Esophagus squamous epithelium (tissue), 5 donors: ENCODE results near the gene THBS4. TPM values are rescaled to one million over a fixed set of nuclear protein-coding genes. Genes with fewer than 3 reads are reported as not detected.

ENCODE experiments used
- DNase-seq: peaks from one replicate; lab custom pipeline; 2025; lab: John Stamatoyannopoulos, UW
- H3K27ac ChIP-seq, 4 donors: fragments of 200-600 bp; sonication (generic); one replicate each; pipeline ENCODE4 v1.5.1; 2016 to 2019; ENCODE audit warnings: mild to moderate bottlenecking in 1 of 4
- H3K27me3 ChIP-seq, 4 donors: fragments of 200-600 bp; sonication (generic); 1 replicate in 3 of 4; 2 replicates in 1 of 4; pipeline versions ENCODE4 v1.5.1 to v1.6.0; 2017 to 2021; ENCODE audit warnings: antibody characterized with exemption in 1 of 4
- H3K36me3 ChIP-seq, 3 donors: fragments of 200-600 bp; sonication (generic); one replicate each; pipeline ENCODE4 v1.5.1; 2016 to 2019
- H3K4me1 ChIP-seq, 3 donors: fragments of 200-600 bp; sonication (generic); one replicate each; pipeline ENCODE4 v1.5.1; 2017 to 2019
- H3K4me3 ChIP-seq, 4 donors: fragments of 200-600 bp; sonication (generic); 1 replicate in 3 of 4; 2 replicates in 1 of 4; pipeline ENCODE4 v1.5.1; 2016 to 2019; ENCODE audit warnings: mild to moderate bottlenecking in 2 of 4, moderate library complexity in 1 of 4
- H3K9me3 ChIP-seq, 3 donors: fragments of 200-600 bp; sonication (generic); one replicate each; pipeline ENCODE4 v1.5.1; 2016 to 2019
- POLR2A ChIP-seq, 4 donors: fragments of 450-650 bp; IDR thresholded peaks; one replicate each; pipeline ENCODE4 v1.6.1; 2017; ENCODE audit warnings: antibody characterized with exemption in 4 of 4, mild to moderate bottlenecking in 4 of 4, moderate library complexity in 3 of 4
- WGBS, 2 donors: methylation state at CpG; one replicate each; pipeline ENCODE4 v1.1.5; 2018; 5-methylcytosine and 5-hydroxymethylcytosine counted together
- intact Hi-C: fragments of 100-400 bp; cut with DNase I; formaldehyde crosslinking; loops from one replicate; pipeline ENCODE4 v1.15.0; 2022
- total RNA-seq, 4 donors: library from RNA; depleted of rRNA; stranded (reverse); fragments of >200 nt; gene quantifications; one replicate each; pipeline ENCODE4 v1.1.0, GENCODE V29; 2016
- TF ChIP-seq, protein P1 (sequence below), 6 experiments: fragments of 450-650 bp in 4 of 6; fragments of 200-600 bp in 2 of 6; sonication (generic) in 2 of 6; IDR thresholded peaks; one replicate each; pipeline ENCODE4 v1.5.1; 2016 to 2019; ENCODE audit warnings: antibody characterized with exemption in 6 of 6, mild to moderate bottlenecking in 4 of 6, moderate library complexity in 4 of 6
- donor health status: DM: yes; HTN: yes; CAD: no.

THBS4 gene
- total RNA-seq, 4 donors from 2014 or later = 0.44 to 4.7 (median 1.7) TPM

DNA sequence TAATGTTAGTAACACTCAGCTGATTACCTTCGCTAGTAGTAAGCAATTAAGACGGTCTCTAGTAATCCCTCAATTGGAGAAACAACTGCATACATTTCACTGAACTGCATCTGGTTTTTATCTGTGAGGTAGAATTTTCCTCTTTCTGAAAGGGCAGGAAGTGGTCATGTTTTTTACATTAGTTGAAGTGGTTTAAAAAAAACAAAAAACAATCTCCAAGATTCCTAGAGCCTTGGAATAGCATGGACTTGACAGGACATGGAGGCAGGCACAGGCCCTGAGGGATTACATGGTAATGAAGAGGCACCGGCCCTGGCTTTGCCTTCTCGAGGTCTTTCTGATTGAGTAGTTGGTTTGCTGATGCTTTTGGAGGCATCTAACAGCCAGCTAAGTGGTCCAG lies 25.8 kb downstream of the THBS4 start:
- Histone ChIP-seq H3K27me3 (no peaks in the 10 kb centered on the region), H3K9me3 (no peaks in the 10 kb centered on the region), H3K4me3 (no peak overlapping the region), H3K36me3 (no peaks in the 10 kb centered on the region), H3K27ac (no peak overlapping the region), H3K4me1 (peaks cover 0 to 2% (median 0%) of the 10 kb centered on the region in 3 donors)
- intact Hi-C loops = no loop called here
- no peak for TF ChIP-seq POLR2A (IDR thresholded peaks at IDR 0.05)
- TF ChIP-seq, protein P1, sequence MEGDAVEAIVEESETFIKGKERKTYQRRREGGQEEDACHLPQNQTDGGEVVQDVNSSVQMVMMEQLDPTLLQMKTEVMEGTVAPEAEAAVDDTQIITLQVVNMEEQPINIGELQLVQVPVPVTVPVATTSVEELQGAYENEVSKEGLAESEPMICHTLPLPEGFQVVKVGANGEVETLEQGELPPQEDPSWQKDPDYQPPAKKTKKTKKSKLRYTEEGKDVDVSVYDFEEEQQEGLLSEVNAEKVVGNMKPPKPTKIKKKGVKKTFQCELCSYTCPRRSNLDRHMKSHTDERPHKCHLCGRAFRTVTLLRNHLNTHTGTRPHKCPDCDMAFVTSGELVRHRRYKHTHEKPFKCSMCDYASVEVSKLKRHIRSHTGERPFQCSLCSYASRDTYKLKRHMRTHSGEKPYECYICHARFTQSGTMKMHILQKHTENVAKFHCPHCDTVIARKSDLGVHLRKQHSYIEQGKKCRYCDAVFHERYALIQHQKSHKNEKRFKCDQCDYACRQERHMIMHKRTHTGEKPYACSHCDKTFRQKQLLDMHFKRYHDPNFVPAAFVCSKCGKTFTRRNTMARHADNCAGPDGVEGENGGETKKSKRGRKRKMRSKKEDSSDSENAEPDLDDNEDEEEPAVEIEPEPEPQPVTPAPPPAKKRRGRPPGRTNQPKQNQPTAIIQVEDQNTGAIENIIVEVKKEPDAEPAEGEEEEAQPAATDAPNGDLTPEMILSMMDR (IDR thresholded peaks at IDR 0.05) = no peak
- no peak for DNase-seq
- WGBS, 2 donors = 73 to 76% methylated on average over 4 of the region's 4 CpGs

DNA sequence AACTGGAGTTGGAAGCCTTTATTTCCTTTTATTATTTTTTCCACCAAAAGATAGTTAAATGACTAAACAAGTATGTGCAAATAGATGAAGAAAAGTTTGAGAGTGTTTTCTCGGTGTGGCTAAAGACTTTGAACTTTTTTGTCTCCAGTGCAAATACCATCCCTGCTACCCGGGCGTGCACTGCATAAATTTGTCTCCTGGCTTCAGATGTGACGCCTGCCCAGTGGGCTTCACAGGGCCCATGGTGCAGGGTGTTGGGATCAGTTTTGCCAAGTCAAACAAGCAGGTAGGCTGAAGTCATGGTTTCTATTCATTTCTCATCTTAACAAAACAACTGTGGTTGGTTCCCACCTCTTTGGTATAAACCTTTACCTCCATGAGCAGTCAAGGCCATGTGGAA lies 26.4 kb downstream of the THBS4 start:
- 94 to 97% methylated on average over 4 of the region's 4 CpGs for WGBS, 2 donors
- Histone ChIP-seq H3K27me3 (no peaks in the 10 kb centered on the region), H3K9me3 (no peaks in the 10 kb centered on the region), H3K27ac (no peak overlapping the region), H3K36me3 (no peaks in the 10 kb centered on the region), H3K4me1 (no peaks in the 10 kb centered on the region), H3K4me3 (no peak overlapping the region)
- TF ChIP-seq POLR2A (IDR thresholded peaks at IDR 0.05) = no peak
- TF ChIP-seq, protein P1 (IDR thresholded peaks at IDR 0.05) = no peak
- DNase-seq = no peak
- intact Hi-C loops = no loop called here

DNA sequence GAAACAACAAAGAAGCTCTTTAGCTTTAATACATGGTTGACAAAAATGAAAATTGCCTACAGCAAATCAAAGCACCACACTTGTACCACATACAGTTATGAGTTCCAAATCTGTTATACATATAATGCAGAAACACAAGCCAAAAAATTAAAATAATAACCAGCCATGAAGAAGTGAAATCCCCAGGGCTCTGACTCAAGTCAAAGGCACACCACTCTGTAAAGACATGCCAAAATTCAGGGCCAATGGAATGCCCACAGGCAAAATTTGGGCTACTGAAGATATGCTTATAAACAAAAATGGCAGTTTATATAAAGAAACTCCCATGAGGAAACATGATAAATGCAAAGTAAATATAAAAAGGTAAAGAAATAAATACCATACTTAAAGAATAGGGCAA lies 29.0 kb downstream of the THBS4 start:
- intact Hi-C loops = no loop called here
- H3K4me1 ChIP-seq = no peaks in the 10 kb centered on the region

DNA sequence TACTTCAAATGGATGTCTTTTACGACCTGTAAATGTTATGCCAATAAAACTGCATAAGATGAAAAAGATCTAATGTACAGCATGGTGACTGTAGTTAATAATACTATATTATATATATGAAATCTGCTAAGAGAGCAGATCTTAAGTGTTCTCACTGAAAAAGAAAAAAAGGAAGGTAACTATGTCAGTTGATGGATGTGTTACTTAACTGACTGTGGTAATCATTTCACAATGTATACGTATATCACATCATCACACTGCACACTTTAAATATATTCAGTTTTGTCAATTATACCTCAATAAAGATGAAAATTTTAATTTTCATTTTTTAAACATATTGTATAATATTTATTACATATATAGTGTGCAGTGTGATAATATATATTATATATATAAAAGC lies 31.9 kb downstream of the THBS4 start:
- WGBS, 2 donors = 77 to 79% methylated on average over 2 of the region's 2 CpGs
- Histone ChIP-seq H3K36me3 (no peaks in the 10 kb centered on the region), H3K9me3 (no peaks in the 10 kb centered on the region), H3K4me1 (peaks cover 0 to 8% (median 5%) of the 10 kb centered on the region in 3 donors), H3K27ac (no peak overlapping the region), H3K4me3 (no peak overlapping the region), H3K27me3 (no peaks in the 10 kb centered on the region)
- no peak for DNase-seq
- no peak for TF ChIP-seq POLR2A (IDR thresholded peaks at IDR 0.05)
- TF ChIP-seq, protein P1 (IDR thresholded peaks at IDR 0.05) = no peak
- intact Hi-C loops = no loop called here

More for the DNA sequence above, 29.0 kb downstream of the THBS4 start:
- Histone ChIP-seq H3K27me3 (no peaks in the 10 kb centered on the region), H3K9me3 (no peaks in the 10 kb centered on the region), H3K27ac (no peak overlapping the region), H3K4me3 (no peak overlapping the region), H3K36me3 (no peaks in the 10 kb centered on the region)
- no peak for DNase-seq
- TF ChIP-seq, protein P1 (IDR thresholded peaks at IDR 0.05) = no peak
- no peak for TF ChIP-seq POLR2A (IDR thresholded peaks at IDR 0.05)

DNA sequence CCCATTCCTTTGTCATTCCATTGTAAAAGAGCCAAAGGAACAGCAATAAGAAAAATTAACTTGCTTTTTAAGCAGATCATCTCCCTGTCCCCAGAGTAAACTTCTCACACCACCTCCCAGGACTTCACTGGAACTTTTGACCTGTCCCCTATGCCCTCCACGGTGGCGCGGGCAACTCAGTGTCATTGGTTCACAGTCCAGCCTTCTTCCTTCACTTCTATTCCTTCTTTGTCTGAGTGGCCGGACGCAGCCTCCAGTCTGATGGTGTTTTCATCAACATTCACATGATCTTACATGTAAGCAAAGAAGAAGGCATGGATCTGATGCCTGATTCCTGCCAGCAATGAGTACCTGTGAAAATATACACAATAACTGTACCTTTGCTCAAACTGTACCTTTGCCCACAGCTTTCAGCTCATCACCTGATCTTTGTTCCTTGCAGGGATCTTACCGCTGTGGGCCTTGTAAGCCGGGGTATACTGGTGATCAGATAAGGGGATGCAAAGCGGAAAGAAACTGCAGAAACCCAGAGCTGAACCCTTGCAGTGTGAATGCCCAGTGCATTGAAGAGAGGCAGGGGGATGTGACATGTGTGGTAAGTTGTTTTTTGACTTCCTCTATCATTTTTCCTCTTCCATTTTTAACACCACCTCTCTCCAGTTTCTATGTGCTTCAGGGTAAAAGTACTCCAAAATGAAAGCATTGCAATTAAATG lies 32.5 kb downstream of the THBS4 start:
- no peak for DNase-seq
- Histone ChIP-seq H3K4me3 (no peak overlapping the region), H3K27me3 (no peaks in the 10 kb centered on the region), H3K4me1 (peaks cover 0 to 8% (median 5%) of the 10 kb centered on the region in 3 donors), H3K9me3 (no peaks in the 10 kb centered on the region), H3K27ac (no peak overlapping the region), H3K36me3 (no peaks in the 10 kb centered on the region)
- intact Hi-C loops = no loop called here
- WGBS, 2 donors = 82 to 90% methylated on average over 8 of the region's 8 CpGs
- TF ChIP-seq POLR2A (IDR thresholded peaks at IDR 0.05) = no peak
- TF ChIP-seq, protein P1 (IDR thresholded peaks at IDR 0.05) = no peak
